ENCODE measurements around the gene ACVRL1.

ACVRL1 gene

GRCh38 chr12:51914034-51914923 lies 7.0 kb downstream of the ACVRL1 start:
- DNase-seq (ENCODE audit: low read depth in 1 of 2, low spot score in 1 of 2): no peak

- DNase-seq (ENCODE audit: low read depth in 1 of 2, low spot score in 1 of 2): no peak
Observed at GRCh38 chr12:51915003-51915625, 7.8 kb downstream of the ACVRL1 start.

GRCh38 chr12:51915951-51916350 lies 8.6 kb downstream of the ACVRL1 start:
- no peak for DNase-seq (ENCODE audit: low read depth in 1 of 2, low spot score in 1 of 2)

- DNase-seq (ENCODE audit: low read depth in 1 of 2, low spot score in 1 of 2): no peak
Observed at GRCh38 chr12:51917041-51917590, 9.8 kb downstream of the ACVRL1 start.

GRCh38 chr12:51917746-51918453 lies 10.6 kb downstream of the ACVRL1 start:
- no peak for DNase-seq (ENCODE audit: low read depth in 1 of 2, low spot score in 1 of 2)

GRCh38 chr12:51920046-51920445 lies 12.7 kb downstream of the ACVRL1 start:
- no peak for DNase-seq (ENCODE audit: low read depth in 1 of 2, low spot score in 1 of 2)

- no peak for DNase-seq (ENCODE audit: low read depth in 1 of 2, low spot score in 1 of 2)
Observed at GRCh38 chr12:51921017-51921725, 13.9 kb downstream of the ACVRL1 start.

- no peak for DNase-seq (ENCODE audit: low read depth in 1 of 2, low spot score in 1 of 2)
Observed at GRCh38 chr12:51922146-51922545, 14.8 kb downstream of the ACVRL1 start.

GRCh38 chr12:51922762-51923505 lies 15.6 kb downstream of the ACVRL1 start:
- DNase-seq (ENCODE audit: low read depth in 1 of 2, low spot score in 1 of 2): no peak

GRCh38 chr12:51923506-51924365 lies 16.4 kb downstream of the ACVRL1 start:
- DNase-seq (ENCODE audit: low read depth in 1 of 2, low spot score in 1 of 2): peak; percentile 21 to 45

- DNase-seq (ENCODE audit: low read depth in 1 of 2, low spot score in 1 of 2): no peak
Observed at GRCh38 chr12:51924551-51925319, 17.4 kb downstream of the ACVRL1 start.

- DNase-seq (ENCODE audit: low read depth in 1 of 2, low spot score in 1 of 2): no peak
Observed at GRCh38 chr12:51925346-51926063, 18.2 kb downstream of the ACVRL1 start.

- no peak for DNase-seq (ENCODE audit: low read depth in 1 of 2, low spot score in 1 of 2)
Observed at GRCh38 chr12:51926064-51926632, 18.8 kb downstream of the ACVRL1 start.

GRCh38 chr12:51926718-51927117 lies 19.4 kb downstream of the ACVRL1 start:
- DNase-seq (ENCODE audit: low read depth in 1 of 2, low spot score in 1 of 2): peak; percentile 31 to 35

- no peak for DNase-seq (ENCODE audit: low read depth in 1 of 2, low spot score in 1 of 2)
Observed at GRCh38 chr12:51932218-51933076, 25.1 kb downstream of the ACVRL1 start.

GRCh38 chr12:51934080-51934479 lies 26.8 kb downstream of the ACVRL1 start:
- no peak for DNase-seq (ENCODE audit: low read depth in 1 of 2, low spot score in 1 of 2)

GRCh38 chr12:51937926-51938325 lies 30.6 kb downstream of the ACVRL1 start:
- no peak for DNase-seq (ENCODE audit: low read depth in 1 of 2, low spot score in 1 of 2)
